GM12878 (cell line): ENCODE data around the gene CNTNAP2. TPM values are rescaled to one million over a fixed set of nuclear protein-coding genes. Genes with fewer than 3 reads are reported as not detected.

Experiments used
- ATAC-seq: fragments of 200-7000 bp; cut with Tn5 transposase; 3 replicates; pipeline ENCODE4 v1.9.1; 2020; ENCODE audit warnings: mild to moderate bottlenecking, moderate library complexity
- BruUV-seq: library from RNA; stranded (reverse); fragments of 400-500 nt; replicated peaks from 2 replicates; lab custom pipeline; 2021; lab: Mats Ljungman, UMichigan
- CTCF ChIA-PET: fragments of 300-600 bp; sonication (Branson Sonifier 250); formaldehyde crosslinking; extraction: SDS; loops from one replicate; lab custom pipeline; 2021; ENCODE audit warnings: inconsistent platforms; lab: Yijun Ruan, JAX
- POLR2A ChIA-PET: fragments of 350-600 bp; formaldehyde crosslinking; extraction: SDS; loops from one replicate; lab custom pipeline; 2021; ENCODE audit warnings: inconsistent platforms; lab: Charles Lee
- RAD21 ChIA-PET: fragments of 300-600 bp; sonication (Branson Sonifier 250); formaldehyde crosslinking; loops from one replicate; lab custom pipeline; 2023; ENCODE audit warnings: antibody characterized with exemption; ENCODE audit not compliant: unreplicated experiment; lab: Charles Lee
- SMC1A ChIA-PET: fragments of 300-600 bp; sonication (Branson Sonifier 250); formaldehyde crosslinking; loops from one replicate; lab custom pipeline; 2023; ENCODE audit not compliant: unreplicated experiment, uncharacterized antibody; lab: Charles Lee
- DNase-seq: peaks from one replicate; pipeline ENCODE4 v3.0.0-alpha.2; 2011; ENCODE audit warnings: low read depth, low spot score
- FAIRE-seq: peaks from 3 replicates; lab custom pipeline; 2011; peaks lifted over from hg19 to GRCh38; lab: Jason Lieb, UNC
- H2AFZ ChIP-seq: 2 replicates; pipeline ENCODE4 v1.6.0; 2011; ENCODE audit warnings: low read depth, low read length, control low read depth; ENCODE audit not compliant: control insufficient read depth
- H3K27ac ChIP-seq: 2 replicates; pipeline ENCODE4 v1.5.1; 2011; ENCODE audit warnings: control low read depth; ENCODE audit not compliant: control insufficient read depth, insufficient read depth
- H3K27me3 ChIP-seq, 2 experiments: replicated peaks in 1 of 2; 2 replicates each; pipeline versions ENCODE4 v1.6.0 to v1.6.1; 2011; ENCODE audit warnings: low read length in 1 of 2; ENCODE audit not compliant: control insufficient read depth in 2 of 2, insufficient read depth in 2 of 2
- H3K36me3 ChIP-seq, 2 experiments: 2 replicates each; pipeline ENCODE4 v1.5.1; 2011; ENCODE audit warnings: low read length in 1 of 2; ENCODE audit not compliant: control insufficient read depth in 2 of 2, insufficient read depth in 2 of 2
- H3K4me1 ChIP-seq: 2 replicates; pipeline ENCODE4 v1.6.1; 2011; ENCODE audit warnings: mild to moderate bottlenecking, low read length, moderate library complexity, mixed read lengths; ENCODE audit not compliant: control insufficient read depth, insufficient read depth
- H3K4me2 ChIP-seq: 2 replicates; pipeline ENCODE4 v1.6.0; 2011; ENCODE audit warnings: control low read depth; ENCODE audit not compliant: control insufficient read depth, insufficient read depth
- H3K4me3 ChIP-seq: fragments of 200-600 bp; sonication (generic); 2 replicates; pipeline ENCODE4 v1.5.1; 2016
- H3K79me2 ChIP-seq: 2 replicates; pipeline ENCODE4 v1.6.0; 2011; ENCODE audit warnings: low read length; ENCODE audit not compliant: control insufficient read depth, insufficient read depth
- H3K9ac ChIP-seq: 2 replicates; pipeline ENCODE4 v1.8.0; 2011; ENCODE audit warnings: low read length, control low read depth, mixed read lengths; ENCODE audit not compliant: control insufficient read depth, insufficient read depth
- H3K9me3 ChIP-seq: replicated peaks from 3 replicates; pipeline ENCODE4 v1.5.1; 2011; ENCODE audit warnings: mild to moderate bottlenecking, low read length; ENCODE audit not compliant: control insufficient read depth, insufficient read depth
- H4K20me1 ChIP-seq: 2 replicates; pipeline ENCODE4 v1.6.0; 2011; ENCODE audit not compliant: control insufficient read depth, insufficient read depth
- BHLHE40 ChIP-seq, 2 experiments: fragments of 450-650 bp in 1 of 2; IDR thresholded peaks; 2 replicates each; pipeline ENCODE4 v1.6.1; 2011 to 2017; ENCODE audit warnings: low read depth in 2 of 2, borderline replicate concordance in 1 of 2, improper control_type of control experiment in 1 of 2, low read length in 1 of 2, mild to moderate bottlenecking in 1 of 2
- ETV6 ChIP-seq, 2 experiments: fragments of 450-650 bp in 1 of 2; IDR thresholded peaks in 1 of 2; conservative IDR thresholded peaks in 1 of 2; 2 replicates each; pipeline ENCODE4 v1.6.1; 2014; ENCODE audit warnings: antibody characterized with exemption in 1 of 2, borderline replicate concordance in 1 of 2, low read depth in 1 of 2, mild to moderate bottlenecking in 1 of 2, moderate library complexity in 1 of 2
- HDAC2 ChIP-seq: fragments of 200-600 bp; sonication (generic); IDR thresholded peaks from 2 replicates; pipeline ENCODE4 v1.6.1; 2017
- HDGF ChIP-seq: fragments of 450-650 bp; IDR thresholded peaks from 2 replicates; pipeline ENCODE4 v1.6.1; 2016; ENCODE audit warnings: antibody characterized with exemption
- IKZF1 ChIP-seq: fragments of 450-650 bp; conservative IDR thresholded peaks from 2 replicates; pipeline ENCODE4 v1.6.1; 2017; ENCODE audit warnings: antibody characterized with exemption, mild to moderate bottlenecking
- LARP7 ChIP-seq: fragments of 450-650 bp; IDR thresholded peaks from 2 replicates; pipeline ENCODE4 v1.6.1; 2017; ENCODE audit warnings: mild to moderate bottlenecking
- SIX5 ChIP-seq: IDR thresholded peaks from 2 replicates; pipeline ENCODE4 v1.6.1; 2011; ENCODE audit warnings: mild to moderate bottlenecking, low read depth, low read length, moderate library complexity; ENCODE audit not compliant: severe bottlenecking
- SP1 ChIP-seq: IDR thresholded peaks from one replicate; pipeline ENCODE4 v1.6.1; 2011; ENCODE audit warnings: low read depth, low read length
- TAF1 ChIP-seq: IDR thresholded peaks from 2 replicates; pipeline ENCODE4 v1.6.1; 2011; ENCODE audit warnings: mild to moderate bottlenecking, low read depth, low read length, borderline replicate concordance
- ZBED1 ChIP-seq: IDR thresholded peaks from 2 replicates; pipeline ENCODE4 v1.6.1; 2016; ENCODE audit warnings: borderline replicate concordance
- WGBS: methylation state at CpG from one replicate; pipeline ENCODE4 v1.1.6; 2016; ENCODE audit warnings: low lambda C conversion rate; ENCODE audit not compliant: insufficient replicate concordance, insufficient coverage; ENCODE audit errors: missing lambda C conversion rate; 5-methylcytosine and 5-hydroxymethylcytosine counted together
- in situ Hi-C: fragments of 300-500 bp; cut with MboI; formaldehyde crosslinking; loops from 9 replicates; pipeline ENCODE4 v1.14.3; 2018; ENCODE audit warnings: mixed read lengths
- intact Hi-C: fragments of 100-400 bp; cut with micrococcal nuclease; formaldehyde crosslinking; loops from one replicate; pipeline ENCODE4 v1.14.2; 2022; ENCODE audit not compliant: unreplicated experiment
- polyA plus RNA-seq, 11 experiments: library from polyadenylated mRNA; depleted of rRNA in 4 of 11; unstranded in 6 of 11; stranded (reverse) in 5 of 11; fragments of >200 nt; fragmentation: Nextera tagmentation in 4 of 11; fragmentation: Illumina TruSeq in 1 of 11; extraction: Ambion mirVana in 4 of 11; extraction: Trizol in 1 of 11; gene quantifications; 1 replicate in 1 of 11; 2 replicates in 10 of 11; pipeline versions ENCODE4 v1.2.1 to v1.2.3, GENCODE V29; 2011 to 2016; ENCODE audit warnings: inconsistent platforms in 2 of 11, missing spikeins in 2 of 11, low read depth in 1 of 11
- total RNA-seq, 4 experiments: library from RNA; depleted of rRNA in 3 of 4; stranded (reverse); fragments of >200 nt in 3 of 4; fragmentation: Illumina TruSeq in 1 of 4; extraction: Trizol in 1 of 4; gene quantifications; 2 replicates each; pipeline versions ENCODE4 v1.2.1 to v1.2.3, GENCODE V29; 2013 to 2021
- TF ChIP-seq, protein P1 (sequence below): fragments of 450-650 bp; IDR thresholded peaks from 2 replicates; pipeline ENCODE4 v1.6.1; 2016; ENCODE audit warnings: mild to moderate bottlenecking
- TF ChIP-seq, protein P2 (sequence below): fragments of 450-650 bp; IDR thresholded peaks from 2 replicates; pipeline ENCODE4 v1.6.1; 2016; ENCODE audit warnings: mild to moderate bottlenecking
- TF ChIP-seq, protein P3 (sequence below): IDR thresholded peaks from 2 replicates; pipeline ENCODE4 v1.6.1; 2011; ENCODE audit warnings: mild to moderate bottlenecking, low read depth, low read length, moderate library complexity; ENCODE audit not compliant: insufficient replicate concordance
- TF ChIP-seq, protein P4 (sequence below): IDR thresholded peaks from 2 replicates; pipeline ENCODE4 v1.6.1; 2011; ENCODE audit warnings: borderline replicate concordance, low read depth, mild to moderate bottlenecking, moderate library complexity, low read length; ENCODE audit not compliant: insufficient read depth, poor library complexity, severe bottlenecking

The CNTNAP2 gene
- total and polyA plus RNA-seq, 10 of the 15 experiments (the other 5 are each of a cell fraction or from before 2014, with no cell fraction given) = 0.03 to 0.08 (median 0.03) TPM; not detected in 7

DNA sequence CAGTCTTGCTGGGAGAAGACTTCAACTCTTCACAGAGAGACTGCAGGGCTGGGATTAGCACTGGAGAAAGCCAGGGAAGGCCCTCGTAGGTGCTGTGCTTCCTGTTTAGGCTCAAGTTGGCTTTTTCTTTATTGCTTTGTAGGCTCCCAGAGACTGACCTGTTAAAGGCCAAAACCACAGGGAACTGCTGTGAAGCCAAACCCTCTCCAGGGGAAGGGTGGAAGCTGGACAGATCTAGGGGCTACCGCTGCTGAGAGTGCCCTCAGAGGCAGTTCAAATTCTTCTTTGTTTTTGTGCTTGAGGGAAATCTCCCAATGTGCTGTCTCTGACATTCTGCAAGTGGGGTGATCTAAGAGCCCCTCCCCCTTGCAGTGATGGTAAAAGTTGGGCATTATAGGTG, 198.4 kb downstream of the CNTNAP2 start:
- intact Hi-C loops (no loop called here), in situ Hi-C loops (no loop called here)
- Histone ChIP-seq H3K4me1 (no peaks in the 10 kb centered on the region), H3K27me3 (no peaks in the 10 kb centered on the region), H3K79me2 (no peaks in the 10 kb centered on the region), H2AFZ (no peak overlapping the region), H3K4me2 (no peak overlapping the region), H3K9me3 (no peaks in the 10 kb centered on the region), H3K36me3 (no peaks in the 10 kb centered on the region), H3K9ac (no peak overlapping the region), H3K4me3 (no peak overlapping the region), H4K20me1 (no peaks in the 10 kb centered on the region), H3K27ac (no peak overlapping the region)
- ChIA-PET CTCF (no interaction called here), RAD21 (no interaction called here), SMC1A (no interaction called here), POLR2A (no interaction called here)
- FAIRE-seq (no peak), ATAC-seq (no peak), DNase-seq (no peak)
- TF ChIP-seq, protein P1, sequence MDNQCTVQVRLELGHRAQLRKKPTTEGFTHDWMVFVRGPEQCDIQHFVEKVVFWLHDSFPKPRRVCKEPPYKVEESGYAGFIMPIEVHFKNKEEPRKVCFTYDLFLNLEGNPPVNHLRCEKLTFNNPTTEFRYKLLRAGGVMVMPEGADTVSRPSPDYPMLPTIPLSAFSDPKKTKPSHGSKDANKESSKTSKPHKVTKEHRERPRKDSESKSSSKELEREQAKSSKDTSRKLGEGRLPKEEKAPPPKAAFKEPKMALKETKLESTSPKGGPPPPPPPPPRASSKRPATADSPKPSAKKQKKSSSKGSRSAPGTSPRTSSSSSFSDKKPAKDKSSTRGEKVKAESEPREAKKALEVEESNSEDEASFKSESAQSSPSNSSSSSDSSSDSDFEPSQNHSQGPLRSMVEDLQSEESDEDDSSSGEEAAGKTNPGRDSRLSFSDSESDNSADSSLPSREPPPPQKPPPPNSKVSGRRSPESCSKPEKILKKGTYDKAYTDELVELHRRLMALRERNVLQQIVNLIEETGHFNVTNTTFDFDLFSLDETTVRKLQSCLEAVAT = no peak
- TF ChIP-seq, protein P2, sequence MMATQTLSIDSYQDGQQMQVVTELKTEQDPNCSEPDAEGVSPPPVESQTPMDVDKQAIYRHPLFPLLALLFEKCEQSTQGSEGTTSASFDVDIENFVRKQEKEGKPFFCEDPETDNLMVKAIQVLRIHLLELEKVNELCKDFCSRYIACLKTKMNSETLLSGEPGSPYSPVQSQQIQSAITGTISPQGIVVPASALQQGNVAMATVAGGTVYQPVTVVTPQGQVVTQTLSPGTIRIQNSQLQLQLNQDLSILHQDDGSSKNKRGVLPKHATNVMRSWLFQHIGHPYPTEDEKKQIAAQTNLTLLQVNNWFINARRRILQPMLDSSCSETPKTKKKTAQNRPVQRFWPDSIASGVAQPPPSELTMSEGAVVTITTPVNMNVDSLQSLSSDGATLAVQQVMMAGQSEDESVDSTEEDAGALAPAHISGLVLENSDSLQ = no peak
- TF ChIP-seq ZBED1 (no peak), ETV6 (conservative IDR thresholded peaks at IDR 0.05 in 1 of 2, IDR thresholded peaks at IDR 0.05 in 1 of 2; ENCODE audit: borderline replicate concordance in 1 of 2, low read depth in 1 of 2) (no peak), HDGF (no peak), SP1 (no peak), HDAC2 (no peak), TAF1 (no peak), BHLHE40 (IDR thresholded peaks at IDR 0.05; ENCODE audit: borderline replicate concordance in 1 of 2, low read depth in 2 of 2, low read length in 1 of 2) (no peak), IKZF1 (no peak), LARP7 (no peak), SIX5 (no peak)
- TF ChIP-seq, protein P3, sequence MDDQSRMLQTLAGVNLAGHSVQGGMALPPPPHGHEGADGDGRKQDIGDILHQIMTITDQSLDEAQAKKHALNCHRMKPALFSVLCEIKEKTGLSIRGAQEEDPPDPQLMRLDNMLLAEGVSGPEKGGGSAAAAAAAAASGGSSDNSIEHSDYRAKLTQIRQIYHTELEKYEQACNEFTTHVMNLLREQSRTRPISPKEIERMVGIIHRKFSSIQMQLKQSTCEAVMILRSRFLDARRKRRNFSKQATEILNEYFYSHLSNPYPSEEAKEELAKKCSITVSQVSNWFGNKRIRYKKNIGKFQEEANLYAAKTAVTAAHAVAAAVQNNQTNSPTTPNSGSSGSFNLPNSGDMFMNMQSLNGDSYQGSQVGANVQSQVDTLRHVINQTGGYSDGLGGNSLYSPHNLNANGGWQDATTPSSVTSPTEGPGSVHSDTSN = no peak
- TF ChIP-seq, protein P4, sequence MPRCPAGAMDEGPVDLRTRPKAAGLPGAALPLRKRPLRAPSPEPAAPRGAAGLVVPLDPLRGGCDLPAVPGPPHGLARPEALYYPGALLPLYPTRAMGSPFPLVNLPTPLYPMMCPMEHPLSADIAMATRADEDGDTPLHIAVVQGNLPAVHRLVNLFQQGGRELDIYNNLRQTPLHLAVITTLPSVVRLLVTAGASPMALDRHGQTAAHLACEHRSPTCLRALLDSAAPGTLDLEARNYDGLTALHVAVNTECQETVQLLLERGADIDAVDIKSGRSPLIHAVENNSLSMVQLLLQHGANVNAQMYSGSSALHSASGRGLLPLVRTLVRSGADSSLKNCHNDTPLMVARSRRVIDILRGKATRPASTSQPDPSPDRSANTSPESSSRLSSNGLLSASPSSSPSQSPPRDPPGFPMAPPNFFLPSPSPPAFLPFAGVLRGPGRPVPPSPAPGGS = no peak
- 0% methylated on average over 2 of the region's 2 CpGs for WGBS
- BruUV-seq = no TSS peak
